G401 (cell line): Measurements from ENCODE around the gene MCM8. TPM values are rescaled to one million over a fixed set of nuclear protein-coding genes. Genes with fewer than 3 reads are reported as not detected.
A peak's percentile ranks its signal among the peaks of the same experiment; 100 is the strongest.

Source experiments
- DNase-seq: peaks from one replicate; pipeline ENCODE4 v3.0.0-alpha.2; 2015; ENCODE audit warnings: low spot score
- in situ Hi-C: cut with HindIII; loops from 2 replicates; pipeline ENCODE4 v1.10.0; 2016; ENCODE audit warnings: low sequenced_read_pairs, mixed read lengths
- total RNA-seq: library from RNA; depleted of rRNA; stranded (reverse); fragments of >200 nt; shearing (Covaris generic); gene quantifications from 2 replicates; pipeline ENCODE4 v1.2.3, GENCODE V29; 2014; rRNA removed

Gene MCM8
- 12.2 and 27.0 TPM in 2 replicates for total RNA-seq

DNA sequence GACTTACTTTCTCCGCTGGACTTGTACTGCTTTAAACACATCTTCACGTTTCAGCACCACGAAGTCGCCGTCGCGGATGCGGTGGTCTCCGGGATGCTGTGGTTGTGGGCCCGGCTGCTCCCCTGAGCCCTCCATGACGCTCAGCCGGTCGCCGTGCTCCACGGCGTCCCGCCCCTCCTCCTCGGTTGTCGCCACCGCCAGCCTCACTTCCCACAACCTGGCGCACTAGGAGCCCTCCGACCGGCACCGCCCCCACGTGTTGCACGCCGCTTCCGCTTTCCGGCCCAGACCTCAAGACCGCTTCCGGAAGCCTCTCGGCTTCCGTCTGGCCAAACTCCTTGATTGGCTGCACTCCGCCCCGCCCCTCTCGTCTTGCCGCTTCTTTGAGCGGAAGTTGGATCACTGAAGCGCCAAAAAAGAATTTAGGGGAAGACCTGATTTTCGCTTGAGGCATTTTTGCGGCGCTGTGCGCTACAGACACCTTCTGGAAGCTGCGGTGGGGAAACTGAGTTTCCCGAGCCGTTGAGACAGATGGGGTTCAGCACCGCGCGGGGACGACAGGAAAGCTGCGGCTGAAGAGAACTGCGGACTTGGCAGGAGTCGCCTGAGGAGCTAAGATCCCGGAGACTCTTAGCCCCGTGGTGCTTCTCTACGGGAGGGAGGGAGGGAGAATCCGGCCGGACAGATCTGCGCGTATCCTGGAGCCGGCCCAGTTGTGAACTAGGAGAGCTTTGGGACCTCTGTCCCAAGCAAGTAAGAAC, at the start of gene MCM8, which contains the start of gene TRMT6:
Gene MCM8, plus strand, starts transcription at position 382 of the 761 bp plus-strand sequence. CDS start 1,364 bp downstream, outside the sequence.
Gene TRMT6, minus strand, starts transcription at position 263 of the 761 bp plus-strand sequence. Its CDS starts 128 bp downstream, at position 135.
- peak; percentile 96 for DNase-seq

DNA sequence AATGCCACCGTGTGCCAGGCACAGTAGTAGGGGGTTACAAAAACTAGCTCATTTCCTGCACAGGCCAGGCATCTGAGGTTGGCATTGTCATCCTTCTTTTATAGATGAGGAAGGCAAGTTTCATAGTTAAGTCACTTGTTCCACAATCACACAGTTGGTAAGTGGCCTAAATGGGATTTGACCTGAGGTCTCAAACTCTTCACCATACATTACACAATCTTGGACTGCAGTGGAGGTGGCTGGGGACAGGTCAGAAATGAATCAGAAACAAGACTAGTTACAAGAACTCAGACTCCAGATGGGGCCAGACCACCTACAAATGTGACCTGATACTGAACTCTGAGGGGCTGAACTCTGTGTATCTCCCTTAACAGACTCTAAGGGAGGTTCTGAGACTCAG, 49.5 kb upstream of the MCM8 start:
- DNase-seq: no peak
- in situ Hi-C loops: no loop called here

More for the DNA sequence above, at the start of gene MCM8, which contains the start of gene TRMT6:
- in situ Hi-C loops: no loop called here

DNA sequence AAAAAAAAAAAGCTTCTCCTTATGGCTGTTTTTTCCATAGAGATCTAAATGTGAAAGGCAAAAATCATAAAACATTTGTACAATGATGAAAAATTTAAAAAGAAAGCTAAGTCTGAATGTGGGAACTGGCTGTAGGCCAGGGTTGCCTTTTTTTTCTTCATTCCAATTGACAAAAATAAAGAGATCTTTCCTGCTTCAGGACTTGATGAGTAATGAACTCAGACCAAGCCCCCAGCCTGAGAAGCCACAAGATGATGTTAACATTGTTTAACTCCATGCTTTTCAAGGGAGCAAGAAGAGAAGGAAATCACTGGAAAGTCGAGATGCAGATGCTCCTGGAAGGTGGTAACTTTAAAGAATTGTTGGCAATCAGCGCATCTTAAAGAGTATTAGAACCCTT, 41.5 kb upstream of the MCM8 start:
- in situ Hi-C loops: no loop called here
- no peak for DNase-seq

DNA sequence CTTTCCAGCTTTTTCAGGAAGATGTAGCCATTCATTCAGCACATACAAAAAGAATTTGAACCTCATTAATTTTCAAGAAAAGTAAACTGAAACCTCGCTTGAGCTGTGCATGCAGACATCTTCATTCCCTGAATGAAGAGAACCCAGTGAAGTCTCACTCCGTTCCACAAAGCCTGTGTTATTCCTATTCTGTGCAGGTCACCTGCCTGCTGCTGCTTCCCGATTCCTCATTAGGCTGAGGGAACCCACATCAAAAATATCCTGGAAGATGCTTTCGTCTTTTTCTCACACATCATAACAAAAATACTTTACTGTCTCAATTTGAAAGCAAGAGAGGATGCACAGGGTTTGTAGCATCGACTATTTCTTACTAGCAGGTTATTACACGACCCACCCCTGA, 40.3 kb upstream of the MCM8 start:
- peak; percentile 76 for DNase-seq
- in situ Hi-C loops: no loop called here

DNA sequence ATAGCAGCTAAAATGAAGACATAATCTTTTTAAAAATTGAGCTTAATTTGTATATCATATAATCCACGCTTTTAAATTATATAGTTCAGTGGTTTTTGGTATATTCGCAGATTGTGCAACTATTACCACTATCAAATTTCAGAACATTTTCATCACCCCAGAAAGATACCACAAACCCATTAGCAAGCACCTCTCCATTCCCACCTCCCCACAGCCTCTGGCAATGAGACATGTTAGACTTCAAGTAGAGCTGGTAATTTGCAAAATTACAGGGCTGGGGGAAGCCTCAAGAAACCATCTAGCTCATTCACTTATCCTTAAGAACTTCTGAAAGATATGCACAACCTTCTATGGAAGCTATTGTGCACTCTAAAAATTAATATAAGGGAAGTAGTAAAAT, 37.3 kb upstream of the MCM8 start:
- DNase-seq: peak; percentile 33
- in situ Hi-C loops: no loop called here

DNA sequence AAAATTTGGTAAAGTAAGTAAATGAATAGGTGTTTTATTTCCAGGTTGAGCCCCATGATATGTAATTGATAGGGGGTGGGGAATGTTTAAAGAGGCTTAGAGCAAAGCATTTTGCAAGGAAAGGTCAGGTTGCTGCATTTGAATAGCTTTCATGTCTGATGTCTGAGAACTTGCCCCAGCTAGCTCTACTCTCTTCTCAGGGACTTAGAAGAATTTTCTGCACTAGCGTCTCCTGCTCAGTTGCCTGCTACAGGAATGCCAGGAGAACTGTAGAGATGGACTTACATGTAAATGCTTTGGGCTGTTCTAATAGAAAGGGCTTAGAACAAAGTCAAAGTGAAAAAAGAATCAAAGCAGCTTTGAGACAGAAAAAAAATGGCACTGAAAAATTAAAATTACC, 35.6 kb upstream of the MCM8 start:
- DNase-seq: peak; percentile 63
- in situ Hi-C loops: no loop called here

DNA sequence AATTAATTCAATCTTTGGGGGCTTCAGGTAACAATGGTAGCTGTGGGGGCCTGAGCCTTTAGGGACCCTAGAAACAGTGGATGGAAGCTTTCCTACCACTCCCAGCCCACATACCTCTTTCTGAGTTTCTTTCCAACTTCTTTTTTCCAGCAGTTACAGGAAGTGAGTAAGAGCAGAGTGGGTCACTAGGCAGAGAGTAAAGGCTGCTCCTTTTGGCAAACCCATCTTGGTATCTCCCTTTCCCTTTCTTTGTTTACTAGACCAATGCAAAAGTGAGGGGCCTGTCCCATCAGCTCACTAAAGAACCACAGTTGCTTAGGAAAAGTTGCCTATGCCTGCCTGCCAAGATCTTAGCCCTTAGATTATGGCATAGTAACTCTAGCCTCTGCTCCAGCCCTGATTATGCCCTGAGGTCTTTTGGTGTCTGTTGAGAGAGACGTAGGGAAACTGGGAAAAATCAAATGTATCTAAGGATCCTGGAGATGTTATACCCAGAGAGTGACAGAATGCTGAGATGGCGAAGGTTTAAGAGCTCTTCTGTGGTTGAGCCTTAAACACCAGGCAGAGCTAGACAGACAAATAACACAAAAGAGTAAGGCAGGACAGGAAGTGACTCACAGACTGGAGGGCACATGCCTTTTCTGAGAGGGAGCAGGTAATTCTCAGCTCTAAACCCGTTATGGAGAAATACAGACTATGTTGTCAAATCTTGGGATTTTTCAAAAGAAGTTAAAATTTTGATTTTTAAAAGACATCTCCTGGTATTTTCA, 31.4 kb upstream of the MCM8 start:
- DNase-seq: peak; percentile 32

DNA sequence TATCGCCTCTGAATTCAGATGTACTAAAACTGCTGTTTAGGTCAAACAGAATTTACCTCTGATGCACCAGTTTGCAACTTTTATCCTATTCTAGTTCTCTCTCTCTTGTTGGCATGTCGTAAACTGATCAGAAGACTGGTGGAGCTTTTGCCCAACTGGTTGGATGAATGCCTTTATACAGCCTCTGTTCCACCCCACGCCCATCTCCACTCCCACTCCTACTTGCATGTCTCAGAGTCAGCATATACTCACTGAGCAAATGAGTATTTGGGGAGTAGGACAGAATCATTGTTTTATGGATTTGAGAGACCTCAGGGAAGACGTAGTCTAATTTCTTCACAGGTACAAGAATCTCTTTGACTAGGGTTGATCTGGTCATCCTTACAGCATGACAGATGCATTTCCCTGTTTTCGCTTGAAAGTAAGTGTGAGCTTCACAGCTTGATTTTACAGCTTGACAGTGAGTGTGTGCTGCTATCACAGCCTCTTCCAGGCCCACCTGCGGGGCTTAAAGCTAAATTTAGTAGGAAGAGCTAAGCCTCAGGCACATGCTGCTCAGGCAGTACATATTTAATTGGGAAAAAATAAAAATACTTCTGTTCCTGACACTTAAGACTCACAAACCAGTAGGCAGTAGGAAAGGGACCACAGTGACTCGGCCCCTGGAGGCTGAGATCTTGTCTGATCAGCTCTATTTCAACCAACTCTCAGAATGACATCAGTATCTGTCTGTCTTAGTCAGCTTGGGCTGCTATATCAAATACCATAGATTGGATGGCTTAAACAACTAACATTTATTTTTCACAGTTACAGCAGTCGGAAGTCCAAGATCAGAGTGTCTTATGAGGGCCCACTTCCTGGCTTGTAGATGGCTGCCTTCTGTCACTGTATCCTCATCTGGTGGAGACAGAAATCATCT, 30.6 kb upstream of the MCM8 start:
- in situ Hi-C loops: no loop called here
- peak; percentile 95 for DNase-seq

More for the DNA sequence above, 31.4 kb upstream of the MCM8 start:
- in situ Hi-C loops: no loop called here

DNA sequence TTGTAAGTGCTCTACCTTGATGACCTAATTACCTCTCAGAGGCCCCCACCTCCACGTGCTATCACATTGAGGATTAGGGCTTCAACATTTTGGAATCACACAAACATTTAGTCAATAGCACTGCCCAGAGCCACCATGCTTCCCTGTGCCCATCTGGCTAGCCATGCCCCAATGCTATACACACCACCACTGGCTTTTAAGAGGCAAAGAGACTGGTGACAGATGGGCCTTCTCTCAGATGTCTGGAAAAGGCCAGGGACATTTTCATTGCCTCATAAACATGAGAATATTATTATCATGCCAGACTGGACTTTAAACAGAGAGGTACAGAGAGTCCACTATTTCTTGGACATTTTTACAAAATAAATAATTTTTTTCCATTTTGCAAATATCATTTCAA, 29.9 kb upstream of the MCM8 start:
- in situ Hi-C loops: no loop called here
- peak; percentile 71 for DNase-seq

DNA sequence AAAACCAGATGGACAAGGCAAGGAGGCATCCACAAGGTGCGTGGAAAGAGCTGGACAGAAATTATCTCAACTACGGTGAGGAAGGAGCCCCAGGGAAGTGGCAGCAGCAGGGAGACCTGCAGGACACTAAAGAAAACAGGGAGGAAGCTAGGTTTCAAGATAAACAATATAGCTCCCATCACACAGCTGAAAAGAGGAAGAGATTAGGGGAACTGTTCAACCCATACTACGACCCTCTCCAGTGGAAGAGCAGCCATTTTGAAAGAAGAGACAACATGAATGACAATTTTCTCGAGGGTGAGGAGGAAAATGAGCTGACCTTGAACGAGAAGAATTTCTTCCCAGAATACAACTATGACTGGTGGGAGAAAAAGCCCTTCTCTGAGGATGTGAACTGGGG, 27.0 kb upstream of the MCM8 start:
- DNase-seq: no peak
- in situ Hi-C loops: no loop called here

DNA sequence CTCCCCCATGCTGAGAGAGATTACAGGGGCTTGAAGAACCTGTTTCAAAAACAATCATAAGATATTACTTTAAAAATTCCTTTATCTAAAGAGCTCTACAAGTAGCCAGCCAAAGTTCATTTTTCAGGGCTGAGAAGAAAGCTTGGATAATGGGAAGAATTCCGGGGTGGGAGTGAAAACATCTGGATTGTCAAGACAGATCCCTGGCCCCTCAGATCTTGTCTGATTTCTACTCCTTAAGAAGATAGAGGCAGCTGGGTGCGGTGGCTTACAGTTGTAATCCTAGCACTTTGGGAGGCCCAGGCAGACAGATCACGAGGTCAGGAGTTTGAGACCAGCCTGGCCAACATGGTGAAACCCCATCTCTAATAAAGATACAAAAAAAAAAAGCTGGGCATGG, 24.9 kb upstream of the MCM8 start:
- in situ Hi-C loops: no loop called here
- DNase-seq: no peak

DNA sequence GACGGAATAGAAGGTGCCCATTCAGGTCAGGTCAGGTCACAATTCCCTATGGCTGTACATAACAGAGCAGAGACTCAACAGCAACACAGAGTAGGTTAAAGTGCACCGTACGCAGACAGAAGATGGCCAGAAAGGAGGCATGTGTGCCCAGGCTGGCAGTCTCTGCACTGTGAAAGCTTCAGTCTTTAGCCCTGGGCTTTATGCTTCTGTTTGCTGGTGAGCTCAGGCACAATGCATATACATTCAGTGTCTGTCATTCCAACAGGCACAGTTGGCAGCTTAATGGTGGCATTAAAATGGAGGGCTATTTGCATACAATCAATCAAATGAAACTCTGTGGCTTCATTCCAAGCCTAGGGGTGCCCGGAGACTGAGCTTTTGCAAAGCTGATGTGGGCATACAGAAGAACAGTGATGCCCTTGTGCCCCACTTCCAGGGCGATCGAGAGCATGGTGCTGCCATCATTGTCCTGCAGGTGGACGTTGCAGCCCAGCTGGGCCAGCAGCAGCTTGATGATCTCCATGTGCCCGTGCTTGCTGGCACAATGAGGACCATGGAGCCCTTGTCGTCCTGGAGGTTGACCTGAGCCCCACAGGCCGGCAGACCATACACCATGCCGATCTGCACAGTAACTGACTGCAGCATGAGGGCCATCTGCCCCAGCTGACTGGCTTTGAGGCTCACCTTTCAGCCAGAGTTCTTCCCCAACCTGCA, 22.5 kb upstream of the MCM8 start:
- in situ Hi-C loops: no loop called here
- DNase-seq: no peak

DNA sequence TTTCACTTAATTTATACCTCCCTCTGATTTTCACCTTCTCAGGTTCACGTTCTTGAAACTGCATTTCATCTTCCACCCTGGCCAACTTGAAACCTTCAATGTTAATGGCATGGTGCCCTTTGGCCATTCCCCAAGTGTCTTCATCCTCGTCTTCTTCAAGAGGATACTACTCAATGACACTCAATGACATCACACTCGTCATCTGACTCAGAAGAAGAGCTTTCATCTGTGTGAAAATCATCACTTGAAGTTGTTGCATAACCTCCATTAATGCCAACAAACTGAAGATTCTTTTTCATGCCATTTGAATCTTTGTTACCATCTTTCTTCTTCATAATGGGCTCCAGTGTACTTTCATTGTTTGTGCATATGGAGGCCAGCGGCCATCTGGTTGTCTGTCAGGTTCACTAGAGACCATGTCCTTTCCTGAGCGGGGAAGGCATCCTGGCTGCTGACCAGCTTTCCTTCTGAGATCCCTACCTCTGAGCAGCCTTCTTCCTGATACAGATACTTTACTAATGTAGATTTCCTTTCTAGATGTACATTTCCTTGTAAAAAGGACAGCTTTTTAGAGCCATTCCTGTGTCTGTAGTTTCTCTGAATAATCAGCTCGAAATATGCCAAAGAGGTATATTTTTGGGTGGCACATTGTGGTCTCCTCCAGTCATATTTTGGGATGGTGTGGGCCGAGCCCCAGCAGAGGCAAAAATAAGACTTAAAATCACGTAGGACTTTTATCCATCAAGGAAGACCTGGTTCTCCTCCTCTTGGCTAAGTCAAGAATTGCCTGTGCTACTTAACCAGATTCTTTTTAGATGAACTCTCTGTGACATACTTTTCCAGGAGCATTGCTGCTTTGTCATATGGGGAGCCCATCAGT, 21.4 kb upstream of the MCM8 start:
- DNase-seq: peak; percentile 83
- in situ Hi-C loops: no loop called here

DNA sequence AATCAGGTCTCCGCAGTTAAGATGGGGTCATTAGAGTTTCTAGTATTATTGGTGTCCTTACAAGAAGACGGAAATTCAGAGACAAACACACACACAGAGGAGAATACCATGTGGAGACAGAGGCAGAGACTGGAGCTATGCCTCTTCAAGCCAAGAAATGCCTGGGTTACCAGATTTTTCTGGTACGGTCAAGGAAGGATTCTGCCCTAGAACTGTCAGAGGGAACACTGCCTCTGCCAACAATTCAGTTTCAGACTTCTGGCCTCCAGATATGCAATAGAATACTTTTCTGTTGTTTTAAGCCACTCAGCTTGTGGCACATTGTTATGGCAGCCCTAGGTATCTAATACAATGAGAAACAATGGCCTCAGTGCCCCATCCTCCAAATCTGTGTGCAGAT, 19.0 kb upstream of the MCM8 start:
- in situ Hi-C loops: no loop called here
- peak; percentile 72 for DNase-seq

DNA sequence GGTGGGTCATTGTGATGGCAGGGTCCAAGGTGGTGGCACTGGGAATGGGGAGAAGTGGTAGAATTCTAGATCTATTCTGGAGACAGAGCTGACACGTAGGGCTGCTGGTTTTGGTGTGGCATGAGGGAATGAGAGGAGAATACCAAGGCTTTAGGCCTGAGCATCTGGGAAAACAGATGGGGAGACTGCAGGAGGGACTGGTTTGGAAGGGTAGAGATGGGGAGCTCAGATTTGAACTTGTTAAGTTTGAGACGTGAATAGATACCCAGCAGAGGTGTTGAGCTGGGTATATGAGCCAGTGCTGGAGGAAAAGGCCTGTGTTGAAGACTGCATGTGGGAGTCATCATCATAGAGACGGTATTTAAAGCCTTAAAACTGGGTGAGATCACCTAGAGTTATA, 17.7 kb upstream of the MCM8 start:
- in situ Hi-C loops: no loop called here
- DNase-seq: peak; percentile 61

DNA sequence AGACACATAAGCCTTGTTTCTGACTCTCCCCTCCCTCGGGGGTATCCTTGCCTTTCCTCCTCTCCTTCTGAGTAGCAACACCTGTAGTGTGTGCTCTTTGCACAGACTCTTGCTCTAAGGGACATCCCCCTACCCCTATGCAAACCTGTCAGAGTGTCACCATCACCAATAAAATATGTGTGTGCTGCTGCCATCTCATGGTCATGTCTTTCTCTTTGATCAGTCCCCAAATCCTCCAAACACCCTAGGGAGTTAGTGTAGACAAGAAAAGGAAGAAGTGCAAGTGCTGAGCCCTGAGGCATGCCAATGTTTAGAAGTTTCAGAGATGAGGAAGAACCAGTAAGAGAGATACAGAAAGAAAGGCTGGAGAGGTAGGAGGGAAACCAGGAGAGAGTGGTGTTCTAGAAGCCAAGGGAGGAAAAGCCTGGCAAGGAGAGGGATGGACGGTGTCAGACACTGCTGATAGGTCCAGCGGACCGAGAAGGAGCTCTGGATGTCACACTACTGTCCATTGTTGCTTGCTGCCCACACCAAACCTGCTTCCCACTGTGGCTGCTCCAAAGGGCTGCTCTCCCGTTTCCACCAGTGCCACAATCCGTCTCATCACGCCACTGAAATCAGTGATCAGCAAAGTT, 16.5 kb upstream of the MCM8 start:
- in situ Hi-C loops: no loop called here
- DNase-seq: peak; percentile 73

DNA sequence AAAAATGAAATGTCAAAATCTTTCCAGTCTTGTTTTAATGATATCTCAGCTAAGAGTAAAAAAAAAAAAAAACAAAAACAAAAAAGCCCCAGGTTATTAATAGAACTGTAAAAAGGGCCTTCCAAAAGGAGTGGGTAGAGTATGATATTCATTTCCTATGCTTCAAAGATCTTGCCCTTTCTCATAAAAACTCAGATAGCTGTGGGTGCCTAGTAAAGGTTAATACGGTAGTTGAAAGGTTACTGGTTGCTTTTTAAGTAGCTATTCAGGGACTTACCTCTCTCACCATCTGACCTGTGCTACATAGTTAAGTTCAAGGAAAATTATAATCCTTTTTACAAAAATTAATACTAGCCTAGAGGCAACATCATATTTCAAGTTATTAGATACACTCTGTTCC, 15.1 kb upstream of the MCM8 start:
- DNase-seq: no peak
- in situ Hi-C loops: no loop called here
